MCF 10A (cell line): ENCODE results near the gene OR52B6. TPM values are rescaled to one million over a fixed set of nuclear protein-coding genes. Genes with fewer than 3 reads are reported as not detected.

Source experiments
- BruUV-seq: library from RNA; stranded (reverse); fragments of 400-500 nt; replicated peaks from 2 replicates; lab custom pipeline; 2021; lab: Mats Ljungman, UMichigan
- CTCF ChIA-PET: fragments of 300-600 bp; sonication (Branson Sonifier 250); formaldehyde crosslinking; extraction: SDS; loops from one replicate; lab custom pipeline; 2021; ENCODE audit warnings: antibody characterized with exemption, inconsistent platforms; lab: Yijun Ruan, JAX
- POLR2A ChIA-PET: fragments of 300-600, 350-650 bp; sonication (Branson Sonifier 250); formaldehyde crosslinking; extraction: SDS; loops from one replicate; lab custom pipeline; 2020; ENCODE audit warnings: antibody characterized with exemption, inconsistent platforms; lab: Yijun Ruan, JAX
- DNase-seq: peaks from one replicate; pipeline ENCODE4 v3.0.0-alpha.2; 2018; ENCODE audit not compliant: unreplicated experiment
- H3K27ac Mint-ChIP-seq: one replicate; pipeline ENCODE4 v1.8.0; 2022; ENCODE audit warnings: mild to moderate bottlenecking, low read depth, mixed read lengths; ENCODE audit not compliant: unreplicated experiment
- H3K27me3 Mint-ChIP-seq: one replicate; pipeline ENCODE4 v1.8.0; 2022; ENCODE audit warnings: mixed read lengths; ENCODE audit not compliant: insufficient read depth, unreplicated experiment
- H3K36me3 Mint-ChIP-seq: one replicate; pipeline ENCODE4 v1.8.0; 2022; ENCODE audit warnings: mild to moderate bottlenecking, moderate library complexity, mixed read lengths; ENCODE audit not compliant: insufficient read depth, unreplicated experiment
- H3K4me1 Mint-ChIP-seq: one replicate; pipeline ENCODE4 v1.8.0; 2022; ENCODE audit warnings: mixed read lengths; ENCODE audit not compliant: insufficient read depth, unreplicated experiment
- H3K4me3 Mint-ChIP-seq: one replicate; pipeline ENCODE4 v1.8.0; 2022; ENCODE audit warnings: mild to moderate bottlenecking, moderate library complexity, mixed read lengths; ENCODE audit not compliant: unreplicated experiment
- H3K9me3 Mint-ChIP-seq: one replicate; pipeline ENCODE4 v1.8.0; 2022; ENCODE audit warnings: mixed read lengths; ENCODE audit not compliant: unreplicated experiment
- intact Hi-C: fragments of 100-400 bp; cut with micrococcal nuclease; formaldehyde crosslinking; loops from 2 replicates; pipeline ENCODE4 v1.14.1; 2022
- total RNA-seq: library from RNA; stranded (reverse); gene quantifications from 2 replicates; pipeline ENCODE4 v1.2.3, GENCODE V29; 2022
- TF ChIP-seq, protein P1 (sequence below): fragments of 200-600 bp; IDR thresholded peaks from one replicate; pipeline ENCODE4 v1.8.0; 2022; ENCODE audit warnings: antibody characterized with exemption, mild to moderate bottlenecking; ENCODE audit not compliant: unreplicated experiment

The OR52B6 gene
- total RNA-seq, 1 experiment from 2014 or later = not detected

DNA sequence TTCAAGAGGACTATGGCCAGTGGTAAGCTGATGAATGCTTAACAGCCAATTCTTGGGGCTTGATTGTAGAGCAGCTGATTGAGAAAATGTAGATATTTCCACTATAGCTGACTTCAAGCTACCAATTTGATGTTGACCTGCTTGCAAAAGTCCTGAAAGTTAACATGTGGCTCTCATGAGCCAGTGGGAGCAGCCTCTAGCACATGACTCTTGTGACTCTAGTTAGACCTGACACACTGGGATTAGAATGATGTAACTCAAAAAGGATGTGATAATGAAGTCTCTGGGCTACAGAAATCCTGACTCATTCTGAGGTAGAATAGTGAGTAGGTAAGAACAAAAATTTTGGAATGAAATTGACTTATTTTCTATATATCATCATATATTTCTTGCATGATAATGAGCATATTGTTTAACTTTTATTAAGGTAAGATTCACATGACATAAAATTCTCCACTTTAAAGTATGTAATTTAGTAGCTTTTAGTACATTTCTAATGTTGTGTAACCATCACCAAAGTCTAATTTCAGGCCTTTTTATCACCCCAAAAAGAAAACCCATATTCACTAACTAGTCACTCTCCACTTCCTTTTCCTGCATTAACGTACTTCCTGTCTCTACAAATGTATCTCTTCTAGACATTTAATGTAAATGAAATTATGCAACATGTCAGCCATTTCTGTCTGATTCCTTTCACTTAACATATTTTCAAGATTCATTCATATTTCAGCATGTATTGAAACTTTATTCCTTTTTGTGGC, 16.2 kb upstream of the OR52B6 start:
- no TSS peak for BruUV-seq
- peaks cover 8% of the 10 kb centered on the region for H3K9me3 Mint-ChIP-seq
- H3K27me3 Mint-ChIP-seq = no peaks in the 10 kb centered on the region
- H3K4me3 Mint-ChIP-seq = no peak overlapping the region
- DNase-seq = peak; percentile 7
- CTCF ChIA-PET = no interaction called here
- intact Hi-C loops = no loop called here
- H3K36me3 Mint-ChIP-seq = no peaks in the 10 kb centered on the region
- no peak overlapping the region for H3K27ac Mint-ChIP-seq
- H3K4me1 Mint-ChIP-seq = no peaks in the 10 kb centered on the region
- TF ChIP-seq, protein P1, sequence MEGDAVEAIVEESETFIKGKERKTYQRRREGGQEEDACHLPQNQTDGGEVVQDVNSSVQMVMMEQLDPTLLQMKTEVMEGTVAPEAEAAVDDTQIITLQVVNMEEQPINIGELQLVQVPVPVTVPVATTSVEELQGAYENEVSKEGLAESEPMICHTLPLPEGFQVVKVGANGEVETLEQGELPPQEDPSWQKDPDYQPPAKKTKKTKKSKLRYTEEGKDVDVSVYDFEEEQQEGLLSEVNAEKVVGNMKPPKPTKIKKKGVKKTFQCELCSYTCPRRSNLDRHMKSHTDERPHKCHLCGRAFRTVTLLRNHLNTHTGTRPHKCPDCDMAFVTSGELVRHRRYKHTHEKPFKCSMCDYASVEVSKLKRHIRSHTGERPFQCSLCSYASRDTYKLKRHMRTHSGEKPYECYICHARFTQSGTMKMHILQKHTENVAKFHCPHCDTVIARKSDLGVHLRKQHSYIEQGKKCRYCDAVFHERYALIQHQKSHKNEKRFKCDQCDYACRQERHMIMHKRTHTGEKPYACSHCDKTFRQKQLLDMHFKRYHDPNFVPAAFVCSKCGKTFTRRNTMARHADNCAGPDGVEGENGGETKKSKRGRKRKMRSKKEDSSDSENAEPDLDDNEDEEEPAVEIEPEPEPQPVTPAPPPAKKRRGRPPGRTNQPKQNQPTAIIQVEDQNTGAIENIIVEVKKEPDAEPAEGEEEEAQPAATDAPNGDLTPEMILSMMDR = no peak
- POLR2A ChIA-PET = no interaction called here

DNA sequence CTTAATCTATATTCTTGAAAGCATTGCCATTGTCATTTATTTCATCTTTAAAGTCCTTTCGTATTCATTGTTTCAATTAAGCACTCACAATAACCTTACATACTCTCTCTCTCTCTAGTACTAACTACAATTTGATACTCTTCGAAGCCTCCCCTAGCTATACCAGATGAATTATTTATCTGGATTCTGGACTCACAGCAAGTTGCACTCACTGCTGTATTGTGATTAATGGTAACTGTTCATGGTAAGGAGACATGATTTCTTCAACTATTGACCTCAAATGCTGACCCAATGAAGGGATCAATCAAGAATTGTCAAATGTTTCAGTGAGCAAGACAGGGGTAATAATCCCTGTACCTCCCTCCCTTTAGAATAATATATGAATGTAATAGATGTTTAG, 6.0 kb upstream of the OR52B6 start:
- H3K9me3 Mint-ChIP-seq = no peaks in the 10 kb centered on the region
- H3K4me1 Mint-ChIP-seq = no peaks in the 10 kb centered on the region
- no peak overlapping the region for H3K27ac Mint-ChIP-seq
- H3K27me3 Mint-ChIP-seq = no peaks in the 10 kb centered on the region
- ChIA-PET POLR2A (no interaction called here), CTCF (interaction anchor here (0.6 kb wide), 1 partner anchor 42 kb away, joined by 4 read pairs; no protein-coding TSS in a partner anchor)
- no TSS peak for BruUV-seq
- intact Hi-C loops = no loop called here
- H3K4me3 Mint-ChIP-seq = no peak overlapping the region
- DNase-seq = no peak
- TF ChIP-seq, protein P1 = no peak
- H3K36me3 Mint-ChIP-seq = no peaks in the 10 kb centered on the region

DNA sequence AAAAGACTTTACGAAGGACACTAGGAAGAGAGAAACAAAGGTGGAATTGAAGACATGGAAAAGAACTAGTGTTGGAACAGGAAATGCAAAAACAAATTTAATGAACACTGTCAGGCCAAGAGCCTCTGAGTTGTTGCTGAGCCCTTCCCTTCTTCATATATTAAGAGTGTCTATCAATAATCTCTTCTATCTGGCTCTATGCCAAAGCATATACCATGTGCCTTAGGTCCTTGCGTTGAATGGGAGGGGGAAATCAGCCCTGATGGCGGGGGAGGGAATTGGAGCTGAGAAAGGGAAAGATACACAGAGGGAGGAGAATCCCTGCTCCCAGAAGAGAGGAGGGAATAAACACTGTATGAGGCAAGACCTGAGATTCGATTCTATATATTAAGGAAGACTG, 5.5 kb upstream of the OR52B6 start:
- CTCF ChIA-PET = interaction anchor here (0.6 kb wide), 1 partner anchor 43 kb away, joined by 4 read pairs; no protein-coding TSS in a partner anchor
- Mint-ChIP-seq H3K4me3 (no peak overlapping the region), H3K4me1 (no peaks in the 10 kb centered on the region), H3K36me3 (no peaks in the 10 kb centered on the region), H3K9me3 (no peaks in the 10 kb centered on the region), H3K27ac (no peak overlapping the region), H3K27me3 (no peaks in the 10 kb centered on the region)
- BruUV-seq = no TSS peak
- POLR2A ChIA-PET = no interaction called here
- intact Hi-C loops = no loop called here
- TF ChIP-seq, protein P1 = no peak
- no peak for DNase-seq

DNA sequence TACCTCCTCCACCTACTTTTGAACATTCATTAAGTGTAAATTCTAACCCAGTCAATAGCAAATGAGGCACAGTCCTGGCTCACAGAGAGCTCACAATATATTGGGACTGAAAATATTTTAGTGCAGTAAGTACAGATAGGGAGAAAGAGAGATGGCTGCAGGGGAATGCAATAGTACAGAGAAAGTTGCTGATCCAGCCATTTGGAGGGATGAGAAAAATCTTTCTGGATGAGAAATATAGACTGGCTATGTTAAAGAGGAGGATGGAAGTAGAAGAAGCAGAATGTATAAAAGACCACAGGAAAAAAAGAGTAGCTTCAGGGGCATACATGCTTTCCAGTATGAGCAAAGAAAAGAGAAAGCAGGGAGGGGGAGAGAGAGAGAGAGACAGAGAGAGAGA, 3.6 kb upstream of the OR52B6 start:
- no peaks in the 10 kb centered on the region for H3K4me1 Mint-ChIP-seq
- no TSS peak for BruUV-seq
- H3K27ac Mint-ChIP-seq = no peak overlapping the region
- no peaks in the 10 kb centered on the region for H3K36me3 Mint-ChIP-seq
- H3K27me3 Mint-ChIP-seq = no peaks in the 10 kb centered on the region
- no peaks in the 10 kb centered on the region for H3K9me3 Mint-ChIP-seq
- TF ChIP-seq, protein P1 = no peak
- ChIA-PET CTCF (no interaction called here), POLR2A (no interaction called here)
- no peak for DNase-seq
- intact Hi-C loops = no loop called here
- no peak overlapping the region for H3K4me3 Mint-ChIP-seq
